Liver (tissue), 9 donors: ENCODE measurements around the gene ANKRD6. TPM values are rescaled to one million over a fixed set of nuclear protein-coding genes. Genes with fewer than 3 reads are reported as not detected.

Source experiments
- DNase-seq: peaks from one replicate; pipeline ENCODE4 v3.0.0-alpha.2; 2017; ENCODE audit warnings: low spot score
- H3K27ac ChIP-seq, 2 donors: one replicate each; pipeline ENCODE4 v1.7.0; 2013; ENCODE audit warnings: inconsistent platforms in 2 of 2, low read length in 2 of 2, control low read depth in 1 of 2, low read depth in 1 of 2, mild to moderate bottlenecking in 1 of 2
- H3K27me3 ChIP-seq, 4 donors: one replicate each; pipeline versions ENCODE4 v1.6.1 to v1.7.0; 2013; ENCODE audit warnings: low read length in 3 of 4, inconsistent platforms in 1 of 4, mild to moderate bottlenecking in 1 of 4, moderate library complexity in 1 of 4; ENCODE audit not compliant: control insufficient read depth in 4 of 4, insufficient read depth in 4 of 4
- H3K36me3 ChIP-seq, 4 donors: one replicate each; pipeline versions ENCODE4 v1.6.1 to v1.7.0; 2013; ENCODE audit warnings: low read length in 3 of 4, mild to moderate bottlenecking in 3 of 4, low read depth in 1 of 4, moderate library complexity in 1 of 4; ENCODE audit not compliant: control insufficient read depth in 4 of 4, insufficient read depth in 3 of 4
- H3K4me1 ChIP-seq, 4 donors: one replicate each; pipeline versions ENCODE4 v1.6.1 to v1.7.0; 2013; ENCODE audit warnings: low read length in 3 of 4, mild to moderate bottlenecking in 3 of 4, moderate library complexity in 1 of 4; ENCODE audit not compliant: control insufficient read depth in 4 of 4, insufficient read depth in 4 of 4
- H3K4me3 ChIP-seq, 3 donors: one replicate each; pipeline versions ENCODE4 v1.6.1 to v1.7.0; 2013; ENCODE audit warnings: low read length in 3 of 3, control low read depth in 1 of 3, low read depth in 1 of 3, mild to moderate bottlenecking in 1 of 3
- H3K9ac ChIP-seq, 2 donors: one replicate each; pipeline ENCODE4 v1.7.0; 2013; ENCODE audit warnings: low read length in 2 of 2, mild to moderate bottlenecking in 2 of 2, moderate library complexity in 2 of 2, control low read depth in 1 of 2, low read depth in 1 of 2
- H3K9me3 ChIP-seq, 4 donors: one replicate each; pipeline versions ENCODE4 v1.6.1 to v1.7.0; 2013; ENCODE audit warnings: low read length in 3 of 4; ENCODE audit not compliant: control insufficient read depth in 4 of 4
- ATF3 ChIP-seq: IDR thresholded peaks from 2 replicates; pipeline ENCODE4 v1.6.1; 2016; ENCODE audit warnings: antibody characterized with exemption
- EGR1 ChIP-seq, 2 donors: IDR thresholded peaks; 2 replicates each; pipeline ENCODE4 v1.6.1; 2016 to 2018; ENCODE audit warnings: antibody characterized with exemption in 2 of 2, low read depth in 2 of 2
- FOXA1 ChIP-seq: IDR thresholded peaks from 2 replicates; pipeline ENCODE4 v1.6.1; 2016; ENCODE audit warnings: antibody characterized with exemption
- GABPA ChIP-seq, 2 donors: IDR thresholded peaks in 1 of 2; conservative IDR thresholded peaks in 1 of 2; 2 replicates each; pipeline ENCODE4 v1.6.1; 2016; ENCODE audit warnings: antibody characterized with exemption in 2 of 2, mild to moderate bottlenecking in 1 of 2, moderate library complexity in 1 of 2
- HNF4A ChIP-seq, 2 donors: conservative IDR thresholded peaks; 2 replicates each; pipeline ENCODE4 v1.6.1; 2016; ENCODE audit warnings: antibody characterized with exemption in 2 of 2, mild to moderate bottlenecking in 2 of 2
- JUND ChIP-seq, 2 donors: IDR thresholded peaks; 2 replicates each; pipeline ENCODE4 v1.6.1; 2016; ENCODE audit warnings: antibody characterized with exemption in 2 of 2
- NR2F2 ChIP-seq: IDR thresholded peaks from 2 replicates; pipeline ENCODE4 v1.6.1; 2016; ENCODE audit warnings: antibody characterized with exemption
- RAD21 ChIP-seq, 2 donors: IDR thresholded peaks; 2 replicates each; pipeline ENCODE4 v1.6.1; 2016; ENCODE audit warnings: antibody characterized with exemption in 2 of 2, mild to moderate bottlenecking in 2 of 2
- REST ChIP-seq: IDR thresholded peaks from 2 replicates; pipeline ENCODE4 v1.6.1; 2016; ENCODE audit warnings: antibody characterized with exemption, mild to moderate bottlenecking
- RXRA ChIP-seq, 2 donors: IDR thresholded peaks; 2 replicates each; pipeline ENCODE4 v1.6.1; 2017 to 2018; ENCODE audit warnings: antibody characterized with exemption in 2 of 2, mild to moderate bottlenecking in 1 of 2
- SP1 ChIP-seq: IDR thresholded peaks from 2 replicates; pipeline ENCODE4 v1.6.1; 2018; ENCODE audit warnings: antibody characterized with exemption, mild to moderate bottlenecking
- TAF1 ChIP-seq: conservative IDR thresholded peaks from 2 replicates; pipeline ENCODE4 v1.6.1; 2016; ENCODE audit warnings: antibody characterized with exemption, mild to moderate bottlenecking
- YY1 ChIP-seq: IDR thresholded peaks from 2 replicates; pipeline ENCODE4 v1.6.1; 2016; ENCODE audit warnings: antibody characterized with exemption, mild to moderate bottlenecking
- WGBS: extraction: QIAGEN DNeasy Blood & Tissue Kit; methylation state at CpG from one replicate; pipeline ENCODE4 v1.1.7; 2013; 5-methylcytosine and 5-hydroxymethylcytosine counted together
- polyA plus RNA-seq, 2 donors: library from polyadenylated mRNA; stranded (reverse) in 1 of 2; unstranded in 1 of 2; fragments of 200-250 nt in 1 of 2; fragments of >200 nt in 1 of 2; fragmentation: Nextera tagmentation in 1 of 2; extraction: Ambion mirVana in 1 of 2; gene quantifications; one replicate each; pipeline versions ENCODE4 v1.2.1 to v1.2.3, GENCODE V29; 2013 to 2015
- total RNA-seq, 2 donors: library from RNA; depleted of rRNA; stranded (reverse); fragments of >200 nt; gene quantifications; one replicate each; pipeline ENCODE4 v1.2.3, GENCODE V29; 2014
- TF ChIP-seq, protein P1 (sequence below): fragments of 150-350 bp; IDR thresholded peaks from 2 replicates; pipeline ENCODE4 v1.5.1; 2017; ENCODE audit warnings: improper control_type of control experiment, low read depth, low read length; ENCODE audit not compliant: missing input control
- TF ChIP-seq, protein P2 (sequence below): IDR thresholded peaks from 2 replicates; pipeline ENCODE4 v1.6.1; 2016; ENCODE audit warnings: antibody characterized with exemption
- TF ChIP-seq, protein P3 (sequence below): IDR thresholded peaks from 2 replicates; pipeline ENCODE4 v1.6.1; 2016; ENCODE audit warnings: antibody characterized with exemption
- donor health status: healthy.
- donor health status: healthy.
- donor health status: healthy.
- donor health status: healthy.
- donor health status: healthy.

The ANKRD6 gene
- total and polyA plus RNA-seq, 4 donors = 2.9 to 9.2 (median 3.8) TPM

- peaks cover 0 to 2% (median 0%) of the 10 kb centered on the region in 4 donors for H3K36me3 ChIP-seq
- no peaks in the 10 kb centered on the region for H3K4me1 ChIP-seq
- DNase-seq = no peak
- no peaks in the 10 kb centered on the region for H3K9me3 ChIP-seq
- H3K4me3 ChIP-seq = no peak overlapping the region
- no peaks in the 10 kb centered on the region for H3K27me3 ChIP-seq
- no peak overlapping the region for H3K27ac ChIP-seq
- TF ChIP-seq JUND (IDR thresholded peaks at IDR 0.05) (no peak), SP1 (no peak), YY1 (no peak)
- TF ChIP-seq, protein P1, sequence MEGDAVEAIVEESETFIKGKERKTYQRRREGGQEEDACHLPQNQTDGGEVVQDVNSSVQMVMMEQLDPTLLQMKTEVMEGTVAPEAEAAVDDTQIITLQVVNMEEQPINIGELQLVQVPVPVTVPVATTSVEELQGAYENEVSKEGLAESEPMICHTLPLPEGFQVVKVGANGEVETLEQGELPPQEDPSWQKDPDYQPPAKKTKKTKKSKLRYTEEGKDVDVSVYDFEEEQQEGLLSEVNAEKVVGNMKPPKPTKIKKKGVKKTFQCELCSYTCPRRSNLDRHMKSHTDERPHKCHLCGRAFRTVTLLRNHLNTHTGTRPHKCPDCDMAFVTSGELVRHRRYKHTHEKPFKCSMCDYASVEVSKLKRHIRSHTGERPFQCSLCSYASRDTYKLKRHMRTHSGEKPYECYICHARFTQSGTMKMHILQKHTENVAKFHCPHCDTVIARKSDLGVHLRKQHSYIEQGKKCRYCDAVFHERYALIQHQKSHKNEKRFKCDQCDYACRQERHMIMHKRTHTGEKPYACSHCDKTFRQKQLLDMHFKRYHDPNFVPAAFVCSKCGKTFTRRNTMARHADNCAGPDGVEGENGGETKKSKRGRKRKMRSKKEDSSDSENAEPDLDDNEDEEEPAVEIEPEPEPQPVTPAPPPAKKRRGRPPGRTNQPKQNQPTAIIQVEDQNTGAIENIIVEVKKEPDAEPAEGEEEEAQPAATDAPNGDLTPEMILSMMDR = no peak
- no peak overlapping the region for H3K9ac ChIP-seq
- 98% methylated on average over 6 of the region's 6 CpGs for WGBS
These were observed 169.2 kb downstream of the ANKRD6 start for GRCh38 chr6:89602166-89602565.

DNA sequence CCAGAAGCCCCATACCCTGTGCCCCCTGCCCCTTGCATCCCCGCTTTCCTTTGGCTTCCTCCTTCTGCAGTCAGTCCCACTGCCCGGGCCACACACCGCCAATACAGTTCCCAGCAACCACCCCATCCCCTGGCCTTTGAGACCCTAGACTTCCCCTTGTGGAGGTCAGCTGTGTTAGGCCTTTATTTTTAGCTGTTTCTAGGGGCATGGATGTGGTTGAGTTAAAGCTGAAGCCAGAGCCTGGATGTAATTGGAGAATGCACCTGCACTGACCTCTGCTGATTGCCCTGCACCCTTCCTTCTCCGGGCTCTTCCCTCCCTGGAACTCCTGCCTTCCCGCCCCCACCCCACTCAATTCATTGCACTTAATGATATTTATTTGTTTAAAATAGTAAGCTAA is 171.7 kb downstream of the ANKRD6 start:
- WGBS = 89% methylated on average over 5 of the region's 5 CpGs
- no peaks in the 10 kb centered on the region for H3K9me3 ChIP-seq
- no peak for DNase-seq
- peaks cover 0 to 2% (median 0%) of the 10 kb centered on the region in 4 donors for H3K36me3 ChIP-seq
- TF ChIP-seq, protein P2, sequence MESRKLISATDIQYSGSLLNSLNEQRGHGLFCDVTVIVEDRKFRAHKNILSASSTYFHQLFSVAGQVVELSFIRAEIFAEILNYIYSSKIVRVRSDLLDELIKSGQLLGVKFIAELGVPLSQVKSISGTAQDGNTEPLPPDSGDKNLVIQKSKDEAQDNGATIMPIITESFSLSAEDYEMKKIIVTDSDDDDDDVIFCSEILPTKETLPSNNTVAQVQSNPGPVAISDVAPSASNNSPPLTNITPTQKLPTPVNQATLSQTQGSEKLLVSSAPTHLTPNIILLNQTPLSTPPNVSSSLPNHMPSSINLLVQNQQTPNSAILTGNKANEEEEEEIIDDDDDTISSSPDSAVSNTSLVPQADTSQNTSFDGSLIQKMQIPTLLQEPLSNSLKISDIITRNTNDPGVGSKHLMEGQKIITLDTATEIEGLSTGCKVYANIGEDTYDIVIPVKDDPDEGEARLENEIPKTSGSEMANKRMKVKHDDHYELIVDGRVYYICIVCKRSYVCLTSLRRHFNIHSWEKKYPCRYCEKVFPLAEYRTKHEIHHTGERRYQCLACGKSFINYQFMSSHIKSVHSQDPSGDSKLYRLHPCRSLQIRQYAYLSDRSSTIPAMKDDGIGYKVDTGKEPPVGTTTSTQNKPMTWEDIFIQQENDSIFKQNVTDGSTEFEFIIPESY = no peak
- no peak for TF ChIP-seq RAD21 (IDR thresholded peaks at IDR 0.05)
- TF ChIP-seq SP1 = no peak
- no peak for TF ChIP-seq REST
- TF ChIP-seq, protein P3, sequence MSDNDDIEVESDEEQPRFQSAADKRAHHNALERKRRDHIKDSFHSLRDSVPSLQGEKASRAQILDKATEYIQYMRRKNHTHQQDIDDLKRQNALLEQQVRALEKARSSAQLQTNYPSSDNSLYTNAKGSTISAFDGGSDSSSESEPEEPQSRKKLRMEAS = no peak
- TF ChIP-seq ATF3 = no peak
- TF ChIP-seq JUND (IDR thresholded peaks at IDR 0.05) = no peak
- no peak for TF ChIP-seq TAF1
- no peak for TF ChIP-seq HNF4A (conservative IDR thresholded peaks at IDR 0.05)
- no peak for TF ChIP-seq RXRA (IDR thresholded peaks at IDR 0.05)
- no peak for TF ChIP-seq GABPA (IDR thresholded peaks at IDR 0.05 in 1 of 2, conservative IDR thresholded peaks at IDR 0.05 in 1 of 2)
- no peak for TF ChIP-seq NR2F2
- no peak for TF ChIP-seq FOXA1
- TF ChIP-seq, protein P1 = no peak
- no peak for TF ChIP-seq EGR1 (IDR thresholded peaks at IDR 0.05; ENCODE audit: low read depth in 2 of 2)
- no peak overlapping the region for H3K27ac ChIP-seq
- no peaks in the 10 kb centered on the region for H3K27me3 ChIP-seq
- no peaks in the 10 kb centered on the region for H3K4me1 ChIP-seq
- H3K4me3 ChIP-seq = no peak overlapping the region
- H3K9ac ChIP-seq = no peak overlapping the region
